Retinal pigment epithelial cell (primary cell): Measurements from ENCODE around the gene FAM53B.

Source experiments
- DNase-seq: peaks from one replicate; pipeline ENCODE4 v3.0.0-alpha.2; 2010; ENCODE audit warnings: low read depth
- H3K4me3 ChIP-seq: 2 replicates; pipeline ENCODE4 v1.5.1; 2011; ENCODE audit warnings: mild to moderate bottlenecking, low read length, control low read depth, moderate library complexity
- CTCF ChIP-seq: conservative IDR thresholded peaks from 2 replicates; pipeline ENCODE4 v1.5.1; 2011; ENCODE audit warnings: low read depth, low read length, control low read depth, inconsistent platforms

Gene FAM53B

GRCh38 chr10:124605001-124605370, 139.2 kb downstream of the FAM53B start:
- no peak overlapping the region for H3K4me3 ChIP-seq
- no peak for TF ChIP-seq CTCF
- no peak for DNase-seq

GRCh38 chr10:124604214-124605000, 139.8 kb downstream of the FAM53B start:
- no peak overlapping the region for H3K4me3 ChIP-seq
- DNase-seq: no peak
- TF ChIP-seq CTCF: no peak

- no peak for DNase-seq
- no peak overlapping the region for H3K4me3 ChIP-seq
- TF ChIP-seq CTCF: no peak
Measured at GRCh38 chr10:124603376-124604213, 140.6 kb downstream of the FAM53B start.

- TF ChIP-seq CTCF: no peak
- no peak overlapping the region for H3K4me3 ChIP-seq
- DNase-seq: no peak
Measured at GRCh38 chr10:124602646-124603365, 141.4 kb downstream of the FAM53B start.

GRCh38 chr10:124602121-124602561, 142.0 kb downstream of the FAM53B start:
- no peak for DNase-seq
- no peak for TF ChIP-seq CTCF
- H3K4me3 ChIP-seq: no peak overlapping the region

- no peak overlapping the region for H3K4me3 ChIP-seq
- no peak for DNase-seq
- no peak for TF ChIP-seq CTCF
Measured at GRCh38 chr10:124601431-124602120, 142.6 kb downstream of the FAM53B start.
